DND-41 (cell line): Measurements from ENCODE around the gene GTF3C2.

Source experiments
- EZH2 ChIP-seq: IDR thresholded peaks from 3 replicates; pipeline ENCODE4 v1.6.1; 2012; ENCODE audit warnings: borderline replicate concordance, low read depth, mild to moderate bottlenecking, moderate library complexity, low read length, inconsistent platforms; ENCODE audit not compliant: severe bottlenecking
- TF ChIP-seq, protein P1 (sequence below): IDR thresholded peaks from 2 replicates; pipeline ENCODE4 v1.5.1; 2012; ENCODE audit warnings: borderline replicate concordance, low read length, moderate library complexity, mild to moderate bottlenecking; ENCODE audit not compliant: poor library complexity, severe bottlenecking; ENCODE audit errors: extremely low read depth

DNA sequence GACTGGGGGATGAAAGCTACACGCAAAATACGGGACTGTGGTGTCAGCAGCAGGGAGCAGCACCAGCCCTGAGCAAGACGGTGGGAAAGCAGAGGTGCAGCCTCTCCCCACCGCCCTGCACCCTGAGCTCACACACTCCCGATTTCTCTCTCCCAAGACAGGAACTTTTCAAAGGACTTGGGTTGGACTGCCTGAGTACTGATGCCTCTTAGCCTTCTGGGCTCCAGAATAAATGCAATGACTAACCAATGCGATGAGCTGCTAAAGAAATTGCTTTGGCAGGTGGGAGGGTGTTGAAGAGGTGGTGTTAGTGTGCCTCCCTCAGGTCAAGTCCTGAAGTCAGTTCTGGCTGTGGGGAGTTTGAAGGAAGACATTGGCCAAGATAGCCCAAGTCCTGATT, 64.7 kb downstream of the GTF3C2 start:
- TF ChIP-seq, protein P1, sequence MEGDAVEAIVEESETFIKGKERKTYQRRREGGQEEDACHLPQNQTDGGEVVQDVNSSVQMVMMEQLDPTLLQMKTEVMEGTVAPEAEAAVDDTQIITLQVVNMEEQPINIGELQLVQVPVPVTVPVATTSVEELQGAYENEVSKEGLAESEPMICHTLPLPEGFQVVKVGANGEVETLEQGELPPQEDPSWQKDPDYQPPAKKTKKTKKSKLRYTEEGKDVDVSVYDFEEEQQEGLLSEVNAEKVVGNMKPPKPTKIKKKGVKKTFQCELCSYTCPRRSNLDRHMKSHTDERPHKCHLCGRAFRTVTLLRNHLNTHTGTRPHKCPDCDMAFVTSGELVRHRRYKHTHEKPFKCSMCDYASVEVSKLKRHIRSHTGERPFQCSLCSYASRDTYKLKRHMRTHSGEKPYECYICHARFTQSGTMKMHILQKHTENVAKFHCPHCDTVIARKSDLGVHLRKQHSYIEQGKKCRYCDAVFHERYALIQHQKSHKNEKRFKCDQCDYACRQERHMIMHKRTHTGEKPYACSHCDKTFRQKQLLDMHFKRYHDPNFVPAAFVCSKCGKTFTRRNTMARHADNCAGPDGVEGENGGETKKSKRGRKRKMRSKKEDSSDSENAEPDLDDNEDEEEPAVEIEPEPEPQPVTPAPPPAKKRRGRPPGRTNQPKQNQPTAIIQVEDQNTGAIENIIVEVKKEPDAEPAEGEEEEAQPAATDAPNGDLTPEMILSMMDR: no peak
- no peak for TF ChIP-seq EZH2
